Body of pancreas (tissue), 4 donors: Measurements from ENCODE around the gene RREB1.

Experiments used
- POLR2A ChIP-seq, 3 donors: fragments of 450-650 bp; IDR thresholded peaks; one replicate each; pipeline ENCODE4 v1.6.1; 2016; ENCODE audit warnings: antibody characterized with exemption in 3 of 3, mild to moderate bottlenecking in 2 of 3
- TF ChIP-seq, protein P1 (sequence below), 7 experiments: fragments of 450-650 bp in 4 of 7; fragments of 200-600 bp in 3 of 7; sonication (generic) in 3 of 7; IDR thresholded peaks; one replicate each; pipeline ENCODE4 v1.5.1; 2016 to 2019; ENCODE audit warnings: antibody characterized with exemption in 7 of 7

DNA sequence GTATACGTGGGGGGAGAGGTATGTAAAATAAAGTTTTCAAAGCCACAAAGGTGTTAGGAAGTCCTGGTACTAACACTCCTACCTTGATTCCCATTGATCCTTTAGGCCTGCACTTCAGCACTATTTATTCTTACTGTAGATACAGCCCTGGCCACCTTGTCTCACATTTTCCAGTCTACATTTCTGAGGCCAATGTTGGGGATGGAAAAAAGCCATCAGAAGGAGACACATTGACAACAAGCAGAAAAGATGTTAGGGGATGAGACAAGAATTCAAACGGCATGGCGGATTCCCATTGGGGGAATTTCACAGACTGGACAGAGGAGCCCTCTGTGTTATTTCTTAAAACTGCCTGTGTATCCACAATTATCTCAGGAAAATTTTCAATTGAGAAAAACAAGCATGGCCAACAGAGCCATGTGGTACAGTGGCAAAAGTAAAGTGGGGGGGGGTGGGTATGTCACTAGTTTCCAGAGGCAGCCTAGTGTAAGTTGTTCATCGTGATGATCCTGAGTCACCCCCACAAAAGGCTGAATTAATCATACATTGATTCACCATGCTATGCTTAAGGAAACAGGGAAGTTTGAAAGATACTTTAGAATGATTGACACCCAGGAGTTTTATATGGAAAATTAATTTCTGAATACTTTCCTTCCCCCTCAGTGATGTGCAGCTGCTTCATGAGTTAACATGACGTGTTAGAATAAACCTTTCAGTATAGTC, 40.5 kb downstream of the RREB1 start:
- TF ChIP-seq, protein P1, sequence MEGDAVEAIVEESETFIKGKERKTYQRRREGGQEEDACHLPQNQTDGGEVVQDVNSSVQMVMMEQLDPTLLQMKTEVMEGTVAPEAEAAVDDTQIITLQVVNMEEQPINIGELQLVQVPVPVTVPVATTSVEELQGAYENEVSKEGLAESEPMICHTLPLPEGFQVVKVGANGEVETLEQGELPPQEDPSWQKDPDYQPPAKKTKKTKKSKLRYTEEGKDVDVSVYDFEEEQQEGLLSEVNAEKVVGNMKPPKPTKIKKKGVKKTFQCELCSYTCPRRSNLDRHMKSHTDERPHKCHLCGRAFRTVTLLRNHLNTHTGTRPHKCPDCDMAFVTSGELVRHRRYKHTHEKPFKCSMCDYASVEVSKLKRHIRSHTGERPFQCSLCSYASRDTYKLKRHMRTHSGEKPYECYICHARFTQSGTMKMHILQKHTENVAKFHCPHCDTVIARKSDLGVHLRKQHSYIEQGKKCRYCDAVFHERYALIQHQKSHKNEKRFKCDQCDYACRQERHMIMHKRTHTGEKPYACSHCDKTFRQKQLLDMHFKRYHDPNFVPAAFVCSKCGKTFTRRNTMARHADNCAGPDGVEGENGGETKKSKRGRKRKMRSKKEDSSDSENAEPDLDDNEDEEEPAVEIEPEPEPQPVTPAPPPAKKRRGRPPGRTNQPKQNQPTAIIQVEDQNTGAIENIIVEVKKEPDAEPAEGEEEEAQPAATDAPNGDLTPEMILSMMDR (IDR thresholded peaks at IDR 0.05), result no peak
- no peak for TF ChIP-seq POLR2A (IDR thresholded peaks at IDR 0.05)
